ENCODE measurements around the gene TAB2. TPM values are rescaled to one million over a fixed set of nuclear protein-coding genes. Genes with fewer than 3 reads are reported as not detected.

Gene TAB2
- total RNA-seq, 2 experiments from 2014 or later, result 62.1 to 66.7 TPM

- intact Hi-C loops (cut with micrococcal nuclease), result no loop called here
- CTCF ChIA-PET, result interaction anchor here (1.1 kb wide), 1 partner anchor 104 kb away, joined by 5 read pairs; no protein-coding TSS in a partner anchor
- Mint-ChIP-seq H3K9me3 (no peaks in the 10 kb centered on the region), H3K4me3 (no peak overlapping the region), H3K27me3 (ENCODE audit: low read depth) (no peaks in the 10 kb centered on the region), H3K36me3 (ENCODE audit: low read depth) (peaks cover 1% of the 10 kb centered on the region), H3K27ac (peak overlapping the region; percentile 6), H3K4me1 (ENCODE audit: low read depth) (peaks cover 86% of the 10 kb centered on the region)
- DNase-seq, result no peak
Measured at GRCh38 chr6:149327638-149328037, 10.1 kb downstream of the TAB2 start.

- CTCF ChIA-PET, result interaction anchor here (1.1 kb wide), 1 partner anchor 104 kb away, joined by 5 read pairs; no protein-coding TSS in a partner anchor
- Mint-ChIP-seq H3K4me1 (ENCODE audit: low read depth) (peaks cover 85% of the 10 kb centered on the region), H3K36me3 (ENCODE audit: low read depth) (peaks cover 1% of the 10 kb centered on the region), H3K4me3 (no peak overlapping the region), H3K27me3 (ENCODE audit: low read depth) (no peaks in the 10 kb centered on the region), H3K27ac (peak overlapping the region; percentile 6), H3K9me3 (no peaks in the 10 kb centered on the region)
- intact Hi-C loops (cut with micrococcal nuclease), result no loop called here
- no peak for DNase-seq
Measured at GRCh38 chr6:149328083-149328482, 10.6 kb downstream of the TAB2 start.

- Mint-ChIP-seq H3K4me1 (ENCODE audit: low read depth) (peaks cover 87% of the 10 kb centered on the region), H3K27ac (peak overlapping the region; percentile 68), H3K36me3 (ENCODE audit: low read depth) (no peaks in the 10 kb centered on the region), H3K9me3 (no peaks in the 10 kb centered on the region), H3K4me3 (no peak overlapping the region), H3K27me3 (ENCODE audit: low read depth) (no peaks in the 10 kb centered on the region)
- CTCF ChIA-PET, result no interaction called here
- DNase-seq, result no peak
- intact Hi-C loops (cut with micrococcal nuclease), result loop anchor here (1.0 kb wide), 1 partner anchor 8 kb away; no protein-coding TSS in a partner anchor
Measured at GRCh38 chr6:149329529-149329928, 12.0 kb downstream of the TAB2 start.

- H3K9me3 Mint-ChIP-seq, result no peaks in the 10 kb centered on the region
- CTCF ChIA-PET, result no interaction called here
- intact Hi-C loops (cut with micrococcal nuclease), result no loop called here
- peak overlapping the region; percentile 68 for H3K27ac Mint-ChIP-seq
- H3K27me3 Mint-ChIP-seq (ENCODE audit: low read depth), result no peaks in the 10 kb centered on the region
- H3K36me3 Mint-ChIP-seq (ENCODE audit: low read depth), result no peaks in the 10 kb centered on the region
- no peak for DNase-seq
- no peak overlapping the region for H3K4me3 Mint-ChIP-seq
- peaks cover 87% of the 10 kb centered on the region for H3K4me1 Mint-ChIP-seq (ENCODE audit: low read depth)
Measured at GRCh38 chr6:149330133-149330532, 12.6 kb downstream of the TAB2 start.

GRCh38 chr6:149331043-149331807 is 13.7 kb downstream of the TAB2 start:
- CTCF ChIA-PET, result interaction anchor here (0.7 to 1.1 kb wide), 2 partner anchors 116 to 740 kb away, joined by 3 to 5 read pairs; no protein-coding TSS in a partner anchor
- peak overlapping the region; percentile 10 for H3K4me3 Mint-ChIP-seq
- peaks cover 85% of the 10 kb centered on the region for H3K4me1 Mint-ChIP-seq (ENCODE audit: low read depth)
- intact Hi-C loops (cut with micrococcal nuclease), result no loop called here
- H3K36me3 Mint-ChIP-seq (ENCODE audit: low read depth), result no peaks in the 10 kb centered on the region
- H3K27ac Mint-ChIP-seq, result peak overlapping the region; percentile 64
- no peaks in the 10 kb centered on the region for H3K27me3 Mint-ChIP-seq (ENCODE audit: low read depth)
- no peaks in the 10 kb centered on the region for H3K9me3 Mint-ChIP-seq
- no peak for DNase-seq

- intact Hi-C loops (cut with micrococcal nuclease), result no loop called here
- Mint-ChIP-seq H3K27ac (peak overlapping the region; percentile 64), H3K36me3 (ENCODE audit: low read depth) (no peaks in the 10 kb centered on the region), H3K27me3 (ENCODE audit: low read depth) (no peaks in the 10 kb centered on the region), H3K4me1 (ENCODE audit: low read depth) (peaks cover 87% of the 10 kb centered on the region), H3K9me3 (no peaks in the 10 kb centered on the region), H3K4me3 (peak overlapping the region; percentile 10)
- DNase-seq, result no peak
- CTCF ChIA-PET, result interaction anchor here (1.3 kb wide), 1 partner anchor 36 kb away, joined by 3 read pairs; no protein-coding TSS in a partner anchor
Measured at GRCh38 chr6:149331871-149332270, 14.4 kb downstream of the TAB2 start.

GRCh38 chr6:149332602-149333265 is 15.2 kb downstream of the TAB2 start:
- no peaks in the 10 kb centered on the region for H3K27me3 Mint-ChIP-seq (ENCODE audit: low read depth)
- peaks cover 89% of the 10 kb centered on the region for H3K4me1 Mint-ChIP-seq (ENCODE audit: low read depth)
- peak overlapping the region; percentile 11 for H3K4me3 Mint-ChIP-seq
- H3K27ac Mint-ChIP-seq, result peak overlapping the region; percentile 64
- DNase-seq, result no peak
- no peaks in the 10 kb centered on the region for H3K36me3 Mint-ChIP-seq (ENCODE audit: low read depth)
- intact Hi-C loops (cut with micrococcal nuclease), result no loop called here
- H3K9me3 Mint-ChIP-seq, result no peaks in the 10 kb centered on the region
- CTCF ChIA-PET, result interaction anchor here (1.0 to 2.0 kb wide), 3 partner anchors 10 to 35 kb away, joined by 3 to 10 read pairs (median 3); no protein-coding TSS in a partner anchor

- CTCF ChIA-PET, result interaction anchor here (0.9 to 2.0 kb wide), 7 partner anchors 9 to 143 kb away, joined by 3 to 10 read pairs (median 3); no protein-coding TSS in a partner anchor
- Mint-ChIP-seq H3K27ac (peak overlapping the region; percentile 64), H3K36me3 (ENCODE audit: low read depth) (peaks cover 3% of the 10 kb centered on the region), H3K4me3 (no peak overlapping the region), H3K9me3 (no peaks in the 10 kb centered on the region), H3K4me1 (ENCODE audit: low read depth) (peaks cover 89% of the 10 kb centered on the region), H3K27me3 (ENCODE audit: low read depth) (no peaks in the 10 kb centered on the region)
- no peak for DNase-seq
- intact Hi-C loops (cut with micrococcal nuclease), result no loop called here
Measured at GRCh38 chr6:149333266-149333620, 15.7 kb downstream of the TAB2 start.

- H3K9me3 Mint-ChIP-seq, result peaks cover 5% of the 10 kb centered on the region
- intact Hi-C loops (cut with micrococcal nuclease), result no loop called here
- no peak overlapping the region for H3K4me3 Mint-ChIP-seq
Measured at GRCh38 chr6:149334201-149334600, 16.7 kb downstream of the TAB2 start.

GRCh38 chr6:149334682-149335160 is 17.2 kb downstream of the TAB2 start:
- H3K27me3 Mint-ChIP-seq (ENCODE audit: low read depth), result no peaks in the 10 kb centered on the region
- peaks cover 9% of the 10 kb centered on the region for H3K36me3 Mint-ChIP-seq (ENCODE audit: low read depth)
- H3K27ac Mint-ChIP-seq, result peak overlapping the region; percentile 94
- H3K4me1 Mint-ChIP-seq (ENCODE audit: low read depth), result peaks cover 85% of the 10 kb centered on the region
- peaks cover 5% of the 10 kb centered on the region for H3K9me3 Mint-ChIP-seq
- no peak overlapping the region for H3K4me3 Mint-ChIP-seq
- CTCF ChIA-PET, result interaction anchor here (0.5 to 2.0 kb wide), 4 partner anchors 14 to 97 kb away, joined by 3 to 9 read pairs (median 4); no protein-coding TSS in a partner anchor
- no peak for DNase-seq
- intact Hi-C loops (cut with micrococcal nuclease), result loop anchor here (5.0 kb wide), 1 partner anchor 183 kb away; no protein-coding TSS in a partner anchor

More at GRCh38 chr6:149334201-149334600, 16.7 kb downstream of the TAB2 start:
- H3K27ac Mint-ChIP-seq, result peak overlapping the region; percentile 94
- CTCF ChIA-PET, result interaction anchor here (0.9 to 2.0 kb wide), 6 partner anchors 10 to 144 kb away, joined by 3 to 10 read pairs (median 4); no protein-coding TSS in a partner anchor
- H3K4me1 Mint-ChIP-seq (ENCODE audit: low read depth), result peaks cover 88% of the 10 kb centered on the region
- H3K27me3 Mint-ChIP-seq (ENCODE audit: low read depth), result no peaks in the 10 kb centered on the region
- no peak for DNase-seq
- peaks cover 9% of the 10 kb centered on the region for H3K36me3 Mint-ChIP-seq (ENCODE audit: low read depth)

- Mint-ChIP-seq H3K4me3 (peak overlapping the region; percentile 59), H3K9me3 (peaks cover 5% of the 10 kb centered on the region), H3K36me3 (ENCODE audit: low read depth) (peaks cover 12% of the 10 kb centered on the region), H3K27ac (peak overlapping the region; percentile 97), H3K4me1 (ENCODE audit: low read depth) (peaks cover 82% of the 10 kb centered on the region), H3K27me3 (ENCODE audit: low read depth) (no peaks in the 10 kb centered on the region)
- intact Hi-C loops (cut with micrococcal nuclease), result loop anchor here (1.0 to 5.0 kb wide), 12 partner anchors 17 to 304 kb away; partner anchors contain the start of gene ZC3H12D
- peak; percentile 84 for DNase-seq
- CTCF ChIA-PET, result interaction anchor here (0.7 to 1.0 kb wide), 3 partner anchors 16 to 245 kb away, joined by 3 read pairs; no protein-coding TSS in a partner anchor
Measured at GRCh38 chr6:149335924-149336608, 18.6 kb downstream of the TAB2 start.
